Mesenchymal stem cell (in vitro differentiated cells and primary cell): ENCODE data around the gene SUSD3.

Source experiments
- DNase-seq: peaks from one replicate; pipeline ENCODE4 v3.0.0-alpha.2; 2013
- H2AFZ ChIP-seq: one replicate; pipeline ENCODE4 v1.6.1; 2013; ENCODE audit warnings: low read depth, mild to moderate bottlenecking, control low read depth, inconsistent platforms, low read length, moderate library complexity
- H2AK5ac ChIP-seq: 2 replicates; pipeline ENCODE4 v1.6.1; 2013; ENCODE audit warnings: low read length, moderate library complexity, mild to moderate bottlenecking, inconsistent platforms; ENCODE audit not compliant: severe bottlenecking
- H2BK120ac ChIP-seq: one replicate; pipeline ENCODE4 v1.6.1; 2013; ENCODE audit warnings: low read depth, mild to moderate bottlenecking, inconsistent platforms, low read length, moderate library complexity
- H2BK12ac ChIP-seq, 2 experiments: one replicate each; pipeline ENCODE4 v1.6.1; 2013; ENCODE audit warnings: inconsistent platforms in 2 of 2, low read length in 2 of 2, mild to moderate bottlenecking in 2 of 2, moderate library complexity in 2 of 2, control low read depth in 1 of 2
- H2BK15ac ChIP-seq: one replicate; pipeline ENCODE4 v1.6.1; 2013; ENCODE audit warnings: mild to moderate bottlenecking, low read depth, inconsistent platforms; ENCODE audit not compliant: poor library complexity, severe bottlenecking
- H2BK5ac ChIP-seq: 2 replicates; pipeline ENCODE4 v1.6.1; 2013; ENCODE audit warnings: low read depth, mild to moderate bottlenecking, low read length, control low read depth, inconsistent platforms; ENCODE audit not compliant: poor library complexity, severe bottlenecking
- H3K14ac ChIP-seq, 2 experiments: one replicate each; pipeline ENCODE4 v1.6.1; 2013; ENCODE audit warnings: inconsistent platforms in 2 of 2, low read length in 2 of 2, control low read depth in 1 of 2, mild to moderate bottlenecking in 1 of 2, moderate library complexity in 1 of 2
- H3K18ac ChIP-seq, 2 experiments: one replicate each; pipeline ENCODE4 v1.6.1; 2013; ENCODE audit warnings: inconsistent platforms in 2 of 2, low read length in 2 of 2, control low read depth in 1 of 2, low read depth in 1 of 2, mild to moderate bottlenecking in 1 of 2
- H3K23ac ChIP-seq, 2 experiments: one replicate each; pipeline ENCODE4 v1.6.1; 2013; ENCODE audit warnings: inconsistent platforms in 2 of 2, low read length in 2 of 2, mild to moderate bottlenecking in 2 of 2, moderate library complexity in 2 of 2, control low read depth in 1 of 2
- H3K27ac ChIP-seq: 2 replicates; pipeline ENCODE4 v1.5.1; 2013; ENCODE audit warnings: mild to moderate bottlenecking, moderate library complexity, low read length, control low read depth, inconsistent platforms; ENCODE audit not compliant: poor library complexity, severe bottlenecking
- H3K27me3 ChIP-seq, 2 experiments: 2 replicates each; pipeline versions ENCODE4 v1.6.1 to v1.7.0; 2013; ENCODE audit warnings: low read length in 2 of 2, mild to moderate bottlenecking in 2 of 2, moderate library complexity in 2 of 2, control low read depth in 1 of 2, inconsistent platforms in 1 of 2; ENCODE audit not compliant: control insufficient read depth in 1 of 2, insufficient read depth in 1 of 2
- H3K36me3 ChIP-seq, 2 experiments: 2 replicates each; pipeline versions ENCODE4 v1.6.1 to v1.7.0; 2013; ENCODE audit warnings: low read length in 2 of 2, control low read depth in 1 of 2, inconsistent platforms in 1 of 2, low read depth in 1 of 2, mild to moderate bottlenecking in 1 of 2; ENCODE audit not compliant: insufficient read depth in 2 of 2, control insufficient read depth in 1 of 2
- H3K4ac ChIP-seq, 2 experiments: one replicate each; pipeline ENCODE4 v1.6.1; 2013; ENCODE audit warnings: inconsistent platforms in 2 of 2, low read length in 2 of 2, mild to moderate bottlenecking in 2 of 2, moderate library complexity in 2 of 2, control low read depth in 1 of 2, low read depth in 1 of 2
- H3K4me1 ChIP-seq: 2 replicates; pipeline ENCODE4 v1.6.1; 2013; ENCODE audit warnings: low read depth, low read length, control low read depth; ENCODE audit not compliant: control insufficient read depth, insufficient read depth
- H3K4me2 ChIP-seq: 2 replicates; pipeline ENCODE4 v1.6.1; 2013; ENCODE audit warnings: low read length, mild to moderate bottlenecking, inconsistent platforms; ENCODE audit not compliant: poor library complexity, severe bottlenecking
- H3K4me3 ChIP-seq, 2 experiments: 2 replicates each; pipeline versions ENCODE4 v1.5.1 to v1.7.0; 2013; ENCODE audit warnings: low read length in 2 of 2, mild to moderate bottlenecking in 2 of 2, control low read depth in 1 of 2, low read depth in 1 of 2; ENCODE audit not compliant: insufficient read depth in 1 of 2
- H3K79me1 ChIP-seq: replicated peaks from 2 replicates; pipeline ENCODE4 v1.6.1; 2013; ENCODE audit warnings: mild to moderate bottlenecking, control low read depth, low read length, inconsistent platforms; ENCODE audit not compliant: poor library complexity, severe bottlenecking
- H3K9ac ChIP-seq: 2 replicates; pipeline ENCODE4 v1.7.0; 2013; ENCODE audit warnings: mild to moderate bottlenecking, low read length, moderate library complexity
- H3K9me3 ChIP-seq: 2 replicates; pipeline ENCODE4 v1.7.0; 2013; ENCODE audit warnings: mild to moderate bottlenecking, low read length; ENCODE audit not compliant: control insufficient read depth
- H4K8ac ChIP-seq: one replicate; pipeline ENCODE4 v1.6.1; 2013; ENCODE audit warnings: inconsistent platforms, mild to moderate bottlenecking, low read length, moderate library complexity
- H4K91ac ChIP-seq: one replicate; pipeline ENCODE4 v1.6.1; 2013; ENCODE audit warnings: mild to moderate bottlenecking, low read length, inconsistent platforms
- WGBS: methylation state at CpG from one replicate; pipeline ENCODE4 v1.1.7; 2013; ENCODE audit warnings: mixed read lengths; 5-methylcytosine and 5-hydroxymethylcytosine counted together

SUSD3 gene

DNA sequence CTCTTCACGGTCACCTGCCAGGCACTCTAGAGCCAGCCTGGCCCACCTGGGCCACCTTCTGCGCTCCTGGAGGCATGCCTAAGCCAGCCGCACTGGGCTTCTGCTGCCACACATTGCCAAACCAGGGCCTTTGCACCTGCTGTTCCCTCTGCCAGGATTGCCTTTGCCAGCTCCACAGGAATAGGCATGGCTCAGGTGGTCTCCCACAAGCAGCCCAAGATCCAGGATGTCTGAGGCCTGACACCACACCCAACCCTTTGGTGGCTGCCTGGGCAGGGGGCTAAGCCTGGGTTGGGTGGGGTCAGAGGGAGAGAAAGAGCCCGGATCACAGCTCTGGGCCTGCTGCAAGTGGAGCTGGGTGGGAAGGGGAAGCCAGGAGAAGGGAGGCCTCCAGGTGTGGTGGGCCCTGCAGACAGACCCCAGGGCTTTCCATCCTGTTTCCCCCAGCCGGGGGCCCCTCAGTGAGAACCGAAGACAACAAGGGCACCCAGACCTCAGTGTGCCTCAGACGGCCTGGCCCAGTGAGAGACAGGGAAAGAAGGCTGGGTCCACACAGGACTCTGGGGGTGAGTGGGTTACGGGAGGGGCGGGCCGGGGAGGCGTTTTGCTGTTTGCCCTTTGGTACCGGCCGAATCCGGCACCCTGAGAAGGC, 672 bp upstream of the SUSD3 start:
- Histone ChIP-seq H3K18ac (no peak overlapping the region), H3K4me2 (no peak overlapping the region), H3K27ac (no peak overlapping the region), H3K27me3 (peaks cover 0 to 51% of the 10 kb centered on the region in 2 experiments), H2AK5ac (no peak overlapping the region), H3K4me3 (no peak overlapping the region), H3K4me1 (peaks cover 14% of the 10 kb centered on the region), H2BK120ac (no peak overlapping the region), H3K14ac (no peak overlapping the region), H4K91ac (no peak overlapping the region), H3K4ac (no peak overlapping the region), H4K8ac (no peak overlapping the region), H2BK12ac (no peak overlapping the region), H3K23ac (no peak overlapping the region), H3K36me3 (peaks cover 0 to 3% of the 10 kb centered on the region in 2 experiments), H2BK5ac (no peak overlapping the region), H2BK15ac (peak overlapping the region; percentile 26), H3K79me1 (no peaks in the 10 kb centered on the region), H3K9me3 (no peaks in the 10 kb centered on the region), H3K9ac (no peak overlapping the region), H2AFZ (no peak overlapping the region)
- DNase-seq: no peak
- 86% methylated on average over 7 of the region's 14 CpGs for WGBS

DNA sequence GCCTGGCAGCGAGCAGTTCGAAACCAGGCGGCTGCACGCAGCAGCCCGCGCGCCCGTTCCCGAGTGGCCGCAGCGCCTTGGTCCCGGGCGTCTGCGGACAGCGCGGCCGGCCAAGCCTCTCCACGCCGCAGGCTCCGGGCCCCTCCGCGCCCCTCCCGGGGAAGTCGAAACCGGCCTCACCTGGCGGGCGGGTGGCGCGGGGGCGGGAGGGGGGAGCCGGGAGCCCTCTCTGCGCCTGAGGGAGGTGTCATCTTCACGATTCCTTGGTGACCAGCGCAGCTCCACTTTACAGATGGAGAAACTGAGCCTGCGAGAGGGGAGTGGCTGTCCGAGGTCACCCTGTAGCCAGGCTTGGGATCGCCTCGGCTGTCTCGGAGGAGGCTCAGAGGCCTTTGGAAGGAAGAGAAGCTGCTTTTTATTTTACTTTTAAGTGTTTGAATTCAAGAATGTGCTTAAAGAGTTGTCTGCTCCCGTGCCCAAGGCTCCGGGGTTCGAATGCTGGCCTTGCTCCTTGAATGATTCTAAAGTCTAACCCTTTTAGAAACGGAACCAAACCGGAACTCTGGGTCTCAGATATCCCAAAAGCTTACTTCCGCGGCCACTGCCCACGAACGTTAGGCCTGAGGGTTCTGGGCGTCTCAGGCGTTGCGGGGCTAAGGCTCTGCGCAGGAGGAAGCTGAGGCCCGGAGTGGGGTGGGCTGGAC, 662 bp downstream of the SUSD3 start:
- H3K27ac ChIP-seq: no peak overlapping the region
- peaks cover 14% of the 10 kb centered on the region for H3K4me1 ChIP-seq
- WGBS: 35% methylated on average over 52 of the region's 53 CpGs
- no peak overlapping the region for H3K9ac ChIP-seq
- no peak overlapping the region for H3K23ac ChIP-seq
- no peaks in the 10 kb centered on the region for H3K9me3 ChIP-seq
- no peak overlapping the region for H4K91ac ChIP-seq
- H2BK12ac ChIP-seq: no peak overlapping the region
- H2BK5ac ChIP-seq: no peak overlapping the region
- no peak overlapping the region for H4K8ac ChIP-seq
- no peaks in the 10 kb centered on the region for H3K79me1 ChIP-seq
- no peak overlapping the region for H2AK5ac ChIP-seq
- peak overlapping the region in 1 of 2 experiments; percentile 55 for H3K4me3 ChIP-seq
- H3K14ac ChIP-seq: no peak overlapping the region
- no peak overlapping the region for H2BK120ac ChIP-seq
- H2BK15ac ChIP-seq: no peak overlapping the region
- peak overlapping the region; percentile 59 for H3K4me2 ChIP-seq
- no peak overlapping the region for H2AFZ ChIP-seq
- DNase-seq: no peak
- no peak overlapping the region for H3K18ac ChIP-seq
- peaks cover 0 to 3% of the 10 kb centered on the region in 2 experiments for H3K36me3 ChIP-seq
- no peak overlapping the region for H3K4ac ChIP-seq
- peaks cover 0 to 55% of the 10 kb centered on the region in 2 experiments for H3K27me3 ChIP-seq

DNA sequence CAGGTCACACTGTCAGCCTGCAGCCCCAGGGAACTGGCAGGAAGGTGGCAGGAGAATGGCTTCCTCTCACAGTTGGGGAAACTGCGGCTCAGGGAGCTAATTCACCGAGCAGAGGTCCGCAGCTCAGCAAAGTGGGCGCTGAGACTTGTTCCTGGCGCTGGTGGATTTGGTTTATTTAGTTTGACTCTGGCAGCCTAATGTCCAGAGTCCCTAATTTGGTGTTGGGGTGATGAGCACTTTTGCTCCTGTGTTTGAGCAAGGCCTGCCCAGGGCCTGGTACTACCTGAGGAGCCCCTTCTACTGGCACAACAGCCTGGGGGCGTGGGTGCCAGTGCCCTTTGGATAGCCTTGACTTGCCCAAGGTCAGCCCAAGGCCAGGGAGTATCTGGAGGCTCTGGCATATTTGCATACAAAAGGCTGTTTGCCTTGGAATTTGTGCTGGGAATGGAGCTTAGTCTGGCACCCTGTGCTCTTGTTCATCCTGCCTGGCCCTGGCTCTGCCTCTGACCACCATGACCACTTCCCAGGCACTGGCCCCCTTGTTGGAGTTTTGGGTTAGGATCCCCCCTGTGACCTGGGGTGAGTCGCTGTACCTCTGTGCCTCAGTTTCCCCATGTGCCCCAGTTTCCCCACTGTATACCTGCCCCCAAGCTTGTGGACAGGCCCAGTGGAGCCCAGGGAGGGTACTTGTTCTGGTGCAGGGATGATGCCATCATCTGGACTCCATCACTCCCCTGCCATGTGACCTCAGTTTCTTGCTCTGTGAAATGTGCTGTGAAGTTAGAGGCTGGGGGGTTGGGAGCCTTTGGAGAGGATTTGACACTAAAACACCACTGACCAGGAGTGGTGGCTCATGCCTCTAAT, 1.4 kb downstream of the SUSD3 start:
- no peak overlapping the region for H2BK5ac ChIP-seq
- peaks cover 0 to 3% of the 10 kb centered on the region in 2 experiments for H3K36me3 ChIP-seq
- no peak overlapping the region for H3K4me2 ChIP-seq
- no peaks in the 10 kb centered on the region for H3K79me1 ChIP-seq
- no peak for DNase-seq
- H3K18ac ChIP-seq: no peak overlapping the region
- H2BK120ac ChIP-seq: no peak overlapping the region
- WGBS: 95% methylated on average over 7 of the region's 7 CpGs
- H2AFZ ChIP-seq: no peak overlapping the region
- H3K4me3 ChIP-seq: no peak overlapping the region
- H3K23ac ChIP-seq: no peak overlapping the region
- H4K91ac ChIP-seq: no peak overlapping the region
- H2AK5ac ChIP-seq: no peak overlapping the region
- H3K14ac ChIP-seq: no peak overlapping the region
- no peak overlapping the region for H3K4ac ChIP-seq
- peak overlapping the region; percentile 20 for H4K8ac ChIP-seq
- H3K4me1 ChIP-seq: peaks cover 14% of the 10 kb centered on the region
- peaks cover 0 to 55% of the 10 kb centered on the region in 2 experiments for H3K27me3 ChIP-seq
- H3K27ac ChIP-seq: no peak overlapping the region
- no peak overlapping the region for H3K9ac ChIP-seq
- H2BK12ac ChIP-seq: no peak overlapping the region
- H3K9me3 ChIP-seq: no peaks in the 10 kb centered on the region
- no peak overlapping the region for H2BK15ac ChIP-seq

DNA sequence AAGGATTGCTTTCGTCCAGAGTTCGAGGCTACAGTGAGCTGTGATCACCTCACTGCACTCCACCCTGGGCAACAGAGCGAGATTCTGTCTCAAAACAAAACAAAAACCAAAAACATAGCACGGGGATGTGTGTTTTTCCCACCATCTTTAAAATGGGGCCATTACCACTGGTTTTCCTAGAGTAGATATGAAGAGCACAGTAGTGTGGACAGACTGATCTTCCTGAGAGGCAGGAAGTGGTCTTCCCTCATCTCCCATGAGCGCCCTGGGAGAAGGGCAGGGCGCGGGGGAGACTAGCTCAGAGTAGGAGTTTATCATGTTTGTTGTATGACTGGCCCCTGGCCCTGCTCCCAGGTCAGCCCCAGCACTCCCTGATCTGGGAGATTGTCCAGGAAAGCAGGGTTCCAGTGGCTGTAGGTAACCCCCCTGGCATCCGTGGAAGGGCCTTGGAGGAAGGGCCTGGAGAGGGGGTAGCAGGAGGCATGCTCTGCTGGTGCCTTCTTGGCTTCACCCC, 2.3 kb downstream of the SUSD3 start:
- no peak overlapping the region for H4K8ac ChIP-seq
- H3K27ac ChIP-seq: no peak overlapping the region
- no peak overlapping the region for H3K4ac ChIP-seq
- no peak overlapping the region for H4K91ac ChIP-seq
- no peaks in the 10 kb centered on the region for H3K9me3 ChIP-seq
- no peak overlapping the region for H3K14ac ChIP-seq
- peaks cover 0 to 3% of the 10 kb centered on the region in 2 experiments for H3K36me3 ChIP-seq
- peaks cover 14% of the 10 kb centered on the region for H3K4me1 ChIP-seq
- H3K18ac ChIP-seq: no peak overlapping the region
- H3K9ac ChIP-seq: no peak overlapping the region
- H3K4me2 ChIP-seq: no peak overlapping the region
- no peak overlapping the region for H2AFZ ChIP-seq
- DNase-seq: no peak
- peaks cover 0 to 55% of the 10 kb centered on the region in 2 experiments for H3K27me3 ChIP-seq
- WGBS: 85% methylated on average over 7 of the region's 8 CpGs
- H2BK12ac ChIP-seq: no peak overlapping the region
- no peak overlapping the region for H2BK5ac ChIP-seq
- H2AK5ac ChIP-seq: no peak overlapping the region
- H3K4me3 ChIP-seq: no peak overlapping the region
- no peak overlapping the region for H2BK15ac ChIP-seq
- H3K79me1 ChIP-seq: no peaks in the 10 kb centered on the region
- no peak overlapping the region for H3K23ac ChIP-seq
- H2BK120ac ChIP-seq: no peak overlapping the region
